C4-2B (cell line): ENCODE measurements around the gene HNRNPDL.
A peak's percentile ranks its signal among the peaks of the same experiment; 100 is the strongest.

ENCODE experiments used
- H3K27ac ChIP-seq: fragments of 450-650 bp; 2 replicates; pipeline ENCODE4 v1.5.1; 2017
- ZFX ChIP-seq: fragments of 450-650 bp; IDR thresholded peaks from 2 replicates; pipeline ENCODE4 v1.6.1; 2017
- TF ChIP-seq, protein P1 (sequence below): fragments of 450-650 bp; conservative IDR thresholded peaks from 2 replicates; pipeline ENCODE4 v1.5.1; 2017; ENCODE audit warnings: mild to moderate bottlenecking

Gene HNRNPDL

DNA sequence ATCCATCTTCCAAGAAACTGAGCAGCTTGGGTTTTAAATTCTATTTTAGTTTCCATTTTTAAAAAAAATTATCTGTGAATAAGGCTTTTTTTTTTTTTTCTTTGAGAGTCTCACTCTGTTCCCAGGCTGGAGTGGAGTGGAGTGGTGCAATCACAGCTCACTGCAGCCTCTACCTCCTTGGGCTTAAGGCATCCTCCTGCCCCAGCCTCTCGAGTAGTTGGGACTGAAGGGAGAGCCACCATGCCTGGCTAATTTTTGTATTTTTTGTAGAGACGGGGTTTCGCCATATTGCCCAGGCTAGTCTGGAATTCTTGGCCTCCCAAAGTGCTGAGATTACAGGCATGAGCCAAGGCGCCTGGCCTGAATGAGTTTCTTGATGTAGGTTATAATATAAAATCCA, 1.6 kb upstream of the HNRNPDL start:
- TF ChIP-seq, protein P1, sequence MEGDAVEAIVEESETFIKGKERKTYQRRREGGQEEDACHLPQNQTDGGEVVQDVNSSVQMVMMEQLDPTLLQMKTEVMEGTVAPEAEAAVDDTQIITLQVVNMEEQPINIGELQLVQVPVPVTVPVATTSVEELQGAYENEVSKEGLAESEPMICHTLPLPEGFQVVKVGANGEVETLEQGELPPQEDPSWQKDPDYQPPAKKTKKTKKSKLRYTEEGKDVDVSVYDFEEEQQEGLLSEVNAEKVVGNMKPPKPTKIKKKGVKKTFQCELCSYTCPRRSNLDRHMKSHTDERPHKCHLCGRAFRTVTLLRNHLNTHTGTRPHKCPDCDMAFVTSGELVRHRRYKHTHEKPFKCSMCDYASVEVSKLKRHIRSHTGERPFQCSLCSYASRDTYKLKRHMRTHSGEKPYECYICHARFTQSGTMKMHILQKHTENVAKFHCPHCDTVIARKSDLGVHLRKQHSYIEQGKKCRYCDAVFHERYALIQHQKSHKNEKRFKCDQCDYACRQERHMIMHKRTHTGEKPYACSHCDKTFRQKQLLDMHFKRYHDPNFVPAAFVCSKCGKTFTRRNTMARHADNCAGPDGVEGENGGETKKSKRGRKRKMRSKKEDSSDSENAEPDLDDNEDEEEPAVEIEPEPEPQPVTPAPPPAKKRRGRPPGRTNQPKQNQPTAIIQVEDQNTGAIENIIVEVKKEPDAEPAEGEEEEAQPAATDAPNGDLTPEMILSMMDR: no peak
- H3K27ac ChIP-seq: peak overlapping the region; percentile 19; the same call in 1 of the 2 replicates

DNA sequence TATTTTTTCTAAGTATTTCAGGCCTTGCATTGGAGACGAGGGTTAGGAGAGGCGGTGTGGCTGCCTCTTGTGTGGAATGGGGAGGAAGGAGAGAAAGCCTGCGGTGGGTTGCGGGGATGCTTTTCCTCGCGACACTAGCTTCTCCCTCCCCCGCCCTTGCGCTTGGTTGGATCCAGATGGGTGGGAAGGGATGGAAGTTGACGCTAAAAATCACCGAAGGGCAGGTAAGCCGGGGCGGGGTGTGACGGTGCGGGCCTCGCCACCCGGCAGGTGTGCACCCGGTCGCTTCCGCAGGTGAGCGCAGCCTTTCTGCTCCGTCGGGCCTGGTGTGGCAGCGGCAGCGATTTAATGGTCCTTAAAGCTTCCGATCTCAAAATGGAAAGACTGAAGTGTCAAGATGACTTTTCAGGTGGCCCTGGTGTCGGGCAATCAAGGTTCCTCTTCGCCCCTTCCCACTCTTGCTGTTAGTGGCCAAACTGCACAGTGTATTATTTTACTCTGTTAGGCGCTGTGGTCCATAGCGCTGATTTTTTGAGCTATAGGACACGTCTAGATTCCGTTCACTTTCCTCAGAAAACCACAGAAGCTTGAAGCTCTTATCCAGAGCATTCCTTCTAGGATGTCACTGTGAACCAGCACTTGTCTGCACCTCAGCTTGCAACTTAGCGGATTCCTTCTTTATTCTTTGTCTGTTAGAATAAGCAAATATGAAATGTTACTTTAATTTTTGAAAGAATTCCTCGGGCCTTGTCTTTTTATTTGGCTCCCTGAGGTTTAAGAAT, 893 bp upstream of the HNRNPDL start:
- H3K27ac ChIP-seq: peak overlapping the region; percentile 97
- peak; percentile 35 for TF ChIP-seq ZFX
- TF ChIP-seq, protein P1: no peak

DNA sequence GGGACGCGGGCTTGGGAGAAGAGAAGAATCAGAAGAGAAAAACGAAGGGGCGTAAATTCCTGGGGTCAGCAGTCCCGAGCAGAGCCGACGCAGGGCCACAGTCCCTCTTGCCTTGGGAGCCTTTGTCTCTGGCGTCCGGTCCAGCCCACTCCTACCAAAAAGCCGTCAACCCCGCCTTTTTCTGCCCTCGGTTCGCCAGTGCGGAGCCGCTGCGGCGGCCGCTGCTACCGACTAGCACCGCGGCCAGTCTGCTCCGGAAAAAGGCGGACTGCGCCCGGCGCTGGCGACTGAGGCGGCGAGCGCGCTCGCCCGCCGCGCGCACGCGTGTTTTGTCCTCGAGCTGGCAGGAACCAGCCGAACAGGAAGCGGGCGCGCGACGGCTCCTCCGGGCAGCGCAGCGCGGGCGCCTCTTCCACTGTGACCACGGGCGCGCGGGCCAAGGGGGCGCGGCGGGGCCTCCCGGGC, 502 bp downstream of the HNRNPDL start:
- peak; percentile 64 for TF ChIP-seq ZFX
- TF ChIP-seq, protein P1: peak; percentile 71
- peak overlapping the region; percentile 97 for H3K27ac ChIP-seq

DNA sequence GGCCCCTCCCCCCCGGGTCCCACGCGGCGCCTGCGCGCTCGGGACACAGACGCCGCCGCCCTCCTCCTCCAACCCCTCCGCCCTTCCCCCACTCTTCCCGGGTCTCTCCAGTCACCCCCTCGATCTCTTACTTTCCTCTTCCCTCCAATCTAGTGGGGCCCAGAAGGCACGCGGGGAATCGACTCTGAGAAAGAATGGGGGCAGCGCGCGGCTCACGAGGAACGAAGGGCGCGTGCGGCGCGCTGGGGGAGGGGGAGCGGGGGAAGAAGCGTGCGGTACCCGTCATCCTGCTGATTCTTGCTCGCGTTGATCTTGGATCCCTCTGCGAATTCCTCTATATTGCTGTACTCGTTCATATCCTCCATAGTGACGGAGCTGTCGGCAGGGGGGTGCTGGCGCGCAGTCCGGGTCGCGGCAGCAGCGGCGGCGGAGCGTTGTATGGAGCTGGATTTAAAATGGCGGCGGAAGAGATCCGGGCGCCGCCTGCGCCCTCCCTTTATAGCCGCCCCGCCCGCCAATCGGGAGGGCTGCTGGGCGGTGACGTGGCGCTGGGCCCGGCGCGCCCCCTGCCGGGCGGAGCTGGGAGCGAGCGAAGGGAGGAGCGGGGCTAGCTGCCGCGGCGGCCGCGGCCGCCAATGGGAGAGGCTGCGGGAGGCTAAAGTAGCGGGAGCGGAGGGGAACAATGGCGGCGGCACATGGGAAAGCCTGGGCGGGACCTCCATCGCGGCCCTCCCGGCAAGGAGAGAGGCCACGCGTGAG, 1.1 kb downstream of the HNRNPDL start:
- peak overlapping the region; percentile 97 for H3K27ac ChIP-seq
- TF ChIP-seq ZFX: no peak
- TF ChIP-seq, protein P1: peak; percentile 91

DNA sequence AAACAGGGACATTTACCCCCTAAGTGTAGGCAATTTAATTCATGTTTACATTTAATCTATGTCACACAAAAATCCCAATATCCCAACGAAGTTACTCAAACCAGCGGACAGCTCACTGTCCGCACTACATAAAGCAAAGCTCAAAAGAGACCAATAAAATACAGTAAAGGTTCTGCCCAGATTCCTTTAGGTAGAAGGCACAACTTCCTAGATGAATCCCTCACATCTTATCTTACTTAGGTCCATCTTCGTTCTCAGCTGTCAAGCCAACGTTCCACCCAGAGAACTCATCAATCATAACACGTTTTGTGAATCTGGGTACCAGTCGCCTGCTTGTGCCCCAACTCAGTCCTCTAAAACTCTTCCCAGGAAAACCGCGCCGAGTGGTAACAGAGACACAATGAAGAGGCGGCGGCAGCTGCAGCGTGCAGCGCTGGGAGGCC, 1.7 kb downstream of the HNRNPDL start:
- H3K27ac ChIP-seq: peak overlapping the region; percentile 97
- TF ChIP-seq, protein P1: no peak
- TF ChIP-seq ZFX: no peak

DNA sequence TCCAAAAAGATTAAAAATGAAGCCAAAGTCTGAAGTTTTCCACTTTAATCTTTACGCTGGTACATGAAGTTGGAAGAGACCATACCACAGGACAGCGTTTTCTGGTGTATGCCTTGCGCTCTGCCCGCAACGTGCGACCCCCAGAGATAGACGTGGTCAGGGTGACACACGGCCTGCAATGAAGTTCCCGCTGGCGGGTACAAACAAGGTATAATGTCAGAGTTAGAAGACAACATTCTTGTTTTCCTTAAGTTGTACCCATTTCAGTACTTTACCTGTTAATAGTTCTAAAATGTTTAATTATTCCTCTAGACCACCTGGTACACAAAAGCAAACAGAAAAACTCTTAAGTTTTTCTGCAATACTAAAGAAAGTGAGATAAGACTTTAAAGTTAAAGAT, 4.8 kb downstream of the HNRNPDL start:
- TF ChIP-seq ZFX: no peak
- TF ChIP-seq, protein P1: no peak
- H3K27ac ChIP-seq: no peak overlapping the region
